Jurkat, Clone E6-1 (cell line): Measurements from ENCODE around the gene MGLL.

Experiments used
- DNase-seq: peaks from one replicate; pipeline ENCODE4 v3.0.0-alpha.2; 2011; ENCODE audit warnings: low read depth, low spot score
- H3K4me3 ChIP-seq: 2 replicates; pipeline ENCODE4 v1.5.1; 2011; ENCODE audit warnings: mild to moderate bottlenecking, low read length, control low read depth, moderate library complexity

The MGLL gene

GRCh38 chr3:127780536-127781400, 41.5 kb downstream of the MGLL start:
- H3K4me3 ChIP-seq = no peak overlapping the region
- no peak for DNase-seq

- no peak for DNase-seq
These were observed 42.6 kb downstream of the MGLL start for GRCh38 chr3:127779747-127780146.

GRCh38 chr3:127777921-127778656, 44.2 kb downstream of the MGLL start:
- DNase-seq = no peak

More at GRCh38 chr3:127779747-127780146, 42.6 kb downstream of the MGLL start:
- no peak overlapping the region for H3K4me3 ChIP-seq

GRCh38 chr3:127777332-127777731, 45.0 kb downstream of the MGLL start:
- H3K4me3 ChIP-seq = no peak overlapping the region
- no peak for DNase-seq

More at GRCh38 chr3:127777921-127778656, 44.2 kb downstream of the MGLL start:
- no peak overlapping the region for H3K4me3 ChIP-seq

GRCh38 chr3:127776347-127776746, 46.0 kb downstream of the MGLL start:
- DNase-seq = no peak
- H3K4me3 ChIP-seq = no peak overlapping the region

GRCh38 chr3:127775398-127776109, 46.8 kb downstream of the MGLL start:
- no peak overlapping the region for H3K4me3 ChIP-seq
- DNase-seq = no peak

GRCh38 chr3:127774647-127775046, 47.7 kb downstream of the MGLL start:
- H3K4me3 ChIP-seq = no peak overlapping the region
- no peak for DNase-seq

- no peak for DNase-seq
- no peak overlapping the region for H3K4me3 ChIP-seq
These were observed 48.4 kb downstream of the MGLL start for GRCh38 chr3:127773752-127774395.

GRCh38 chr3:127772827-127773751, 49.2 kb downstream of the MGLL start:
- H3K4me3 ChIP-seq = no peak overlapping the region
- no peak for DNase-seq

GRCh38 chr3:127772273-127772672, 50.0 kb downstream of the MGLL start:
- H3K4me3 ChIP-seq = no peak overlapping the region
- no peak for DNase-seq

- DNase-seq = no peak
- no peak overlapping the region for H3K4me3 ChIP-seq
These were observed 50.6 kb downstream of the MGLL start for GRCh38 chr3:127771746-127772145.

- no peak for DNase-seq
- H3K4me3 ChIP-seq = no peak overlapping the region
These were observed 51.5 kb downstream of the MGLL start for GRCh38 chr3:127770671-127771355.

GRCh38 chr3:127769284-127770081, 52.8 kb downstream of the MGLL start:
- H3K4me3 ChIP-seq = no peak overlapping the region
- no peak for DNase-seq

GRCh38 chr3:127768346-127769008, 53.8 kb downstream of the MGLL start:
- DNase-seq = peak; percentile 36
- H3K4me3 ChIP-seq = no peak overlapping the region

- H3K4me3 ChIP-seq = no peak overlapping the region
- no peak for DNase-seq
These were observed 55.2 kb downstream of the MGLL start for GRCh38 chr3:127767126-127767525.

GRCh38 chr3:127765735-127766134, 56.6 kb downstream of the MGLL start:
- no peak overlapping the region for H3K4me3 ChIP-seq
- no peak for DNase-seq
